Lower lobe of right lung (tissue), 2 donors: ENCODE results near the gene PHYHD1. TPM values are rescaled to one million over a fixed set of nuclear protein-coding genes. Genes with fewer than 3 reads are reported as not detected.

Experiments
- ATAC-seq, 2 donors: fragments of 200-7000 bp; cut with Tn5 transposase; one replicate each; pipeline ENCODE4 v1.9.1; 2020 to 2022; ENCODE audit warnings: mild to moderate bottlenecking in 2 of 2, moderate library complexity in 2 of 2
- DNase-seq: peaks from one replicate; pipeline ENCODE4 v3.0.0-alpha.2; 2020
- H3K27ac ChIP-seq: fragments of 200-600 bp; one replicate; pipeline ENCODE4 v1.8.0; 2022
- H3K27me3 ChIP-seq: fragments of 200-600 bp; one replicate; pipeline ENCODE4 v1.8.0; 2022; ENCODE audit warnings: low read depth
- H3K36me3 ChIP-seq: fragments of 200-600 bp; one replicate; pipeline ENCODE4 v1.8.0; 2022; ENCODE audit warnings: mild to moderate bottlenecking
- H3K4me1 ChIP-seq: fragments of 200-600 bp; one replicate; pipeline ENCODE4 v1.8.0; 2022
- H3K4me3 ChIP-seq: fragments of 200-600 bp; one replicate; pipeline ENCODE4 v1.8.0; 2022; ENCODE audit warnings: mild to moderate bottlenecking
- H3K9me3 ChIP-seq: fragments of 200-600 bp; one replicate; pipeline ENCODE4 v1.8.0; 2022
- CTCF ChIP-seq: fragments of 200-600 bp; IDR thresholded peaks from one replicate; pipeline ENCODE4 v1.8.0; 2022; ENCODE audit warnings: antibody characterized with exemption, mild to moderate bottlenecking
- intact Hi-C: fragments of 100-400 bp; cut with DNase I; formaldehyde crosslinking; loops from one replicate; pipeline ENCODE4 v1.11.0; 2022
- long read RNA-seq: library from polyadenylated mRNA; unstranded; transcript quantifications from one replicate; pipeline ENCODE4 v2.0.0, GENCODE V29; 2021
- total RNA-seq: library from RNA; stranded (reverse); fragmentation: NEBNext Ultra II Directional; extraction: Animal tissue kit (Norgen Biotek cat#: 25700); gene quantifications from one replicate; pipeline ENCODE4 v1.2.1, GENCODE V29; 2021
- donor health status: DM: no; HTN: yes; CAD: no; lungs with severe emphysema.

The PHYHD1 gene
- 39.8 TPM for total RNA-seq
- long read RNA-seq, partial matches to known transcripts, result 9 of 20 reads
- long read RNA-seq, other reads (novel, unspliced or antisense), result 11 of 20 reads

- Histone ChIP-seq H3K4me3 (peak within 1 kb of the TSS; percentile 62), H3K36me3 (peaks cover 23% of the 10 kb centered on the region), H3K27ac (peak within 1 kb of the TSS; percentile 89), H3K27me3 (no peaks in the 10 kb centered on the region), H3K4me1 (peaks cover 61% of the 10 kb centered on the region), H3K9me3 (no peaks in the 10 kb centered on the region)
- intact Hi-C loops, result loop anchor here (10.0 kb wide), 1 partner anchor 56 kb away; no protein-coding TSS in a partner anchor
- TF ChIP-seq CTCF, result no peak
- peak; percentile 76 for DNase-seq
- peak; percentile 37 to 48 for ATAC-seq
These were observed at the start of gene PHYHD1 for GRCh38 chr9:128920381-128921058. Gene PHYHD1, plus strand, starts transcription at chr9:128920982. Its CDS starts 1,342 bp downstream, at chr9:128922324.

GRCh38 chr9:128877852-128878251, 42.9 kb upstream of the PHYHD1 start:
- no peak overlapping the region for H3K27ac ChIP-seq

GRCh38 chr9:128881884-128882676, 38.7 kb upstream of the PHYHD1 start, which contains the start of the genes KYAT1 and LRRC8A:
Gene KYAT1, minus strand, starts transcription at chr9:128881950. Its CDS starts 36,545 bp downstream, at chr9:128845405.
Gene LRRC8A, plus strand, starts transcription at chr9:128882133. Its CDS starts 25,032 bp downstream, at chr9:128907165.
- ATAC-seq (peak; percentile 95 to 96), DNase-seq (peak; percentile 98)
- intact Hi-C loops, result no loop called here
- no peaks in the 10 kb centered on the region for H3K27me3 ChIP-seq
- H3K4me1 ChIP-seq, result peaks cover 48% of the 10 kb centered on the region
- H3K9me3 ChIP-seq, result no peaks in the 10 kb centered on the region
- H3K36me3 ChIP-seq, result peaks cover 15% of the 10 kb centered on the region
- H3K27ac ChIP-seq, result peak within 1 kb of the TSS; percentile 97
- H3K4me3 ChIP-seq, result peak within 1 kb of the TSS; percentile 96
- peak; percentile 11 for TF ChIP-seq CTCF

More at GRCh38 chr9:128877852-128878251, 42.9 kb upstream of the PHYHD1 start:
- Histone ChIP-seq H3K4me1 (peaks cover 9% of the 10 kb centered on the region), H3K9me3 (no peaks in the 10 kb centered on the region), H3K4me3 (no peak overlapping the region), H3K27me3 (no peaks in the 10 kb centered on the region), H3K36me3 (no peaks in the 10 kb centered on the region)
- intact Hi-C loops, result no loop called here
- TF ChIP-seq CTCF, result no peak
- no peak for DNase-seq
- ATAC-seq, result no peak

GRCh38 chr9:128882677-128883603, 37.8 kb upstream of the PHYHD1 start:
- peaks cover 55% of the 10 kb centered on the region for H3K4me1 ChIP-seq

More at GRCh38 chr9:128882677-128883603, 37.8 kb upstream of the PHYHD1 start:
- TF ChIP-seq CTCF, result no peak
- no peaks in the 10 kb centered on the region for H3K27me3 ChIP-seq
- no peaks in the 10 kb centered on the region for H3K9me3 ChIP-seq
- ATAC-seq, result peak; percentile 6 to 7
- peaks cover 20% of the 10 kb centered on the region for H3K36me3 ChIP-seq
- intact Hi-C loops, result no loop called here
- peak overlapping the region; percentile 97 for H3K27ac ChIP-seq
- no peak for DNase-seq
- H3K4me3 ChIP-seq, result peak overlapping the region; percentile 96
